ENCODE results near the gene GTF3C2.

Gene GTF3C2

GRCh38 chr2:27356382-27357181 is at the start of gene GTF3C2:
TSS of gene GTF3C2 (minus strand) at chr2:27356764. CDS start at chr2:27343554, 13,210 bp downstream.
- peak; percentile 88 to 98 (median 95) for DNase-seq
- intact Hi-C loops (cut with DNase I), result loop anchor here (2.0 kb wide), 3 partner anchors 14 to 72 kb away; partner anchors contain the start of genes EIF2B4, MPV17, NRBP1 and SNX17

- no peak for DNase-seq
- intact Hi-C loops (cut with DNase I), result no loop called here
Observed at GRCh38 chr2:27400348-27401135, 44.0 kb upstream of the GTF3C2 start.

GRCh38 chr2:27398962-27399361 is 42.4 kb upstream of the GTF3C2 start:
- intact Hi-C loops (cut with DNase I), result no loop called here
- DNase-seq, result no peak

- DNase-seq, result no peak
- intact Hi-C loops (cut with DNase I), result no loop called here
Observed at GRCh38 chr2:27393225-27393624, 36.7 kb upstream of the GTF3C2 start.

- DNase-seq, result no peak
- intact Hi-C loops (cut with DNase I), result no loop called here
Observed at GRCh38 chr2:27390822-27391679, 34.5 kb upstream of the GTF3C2 start.

- intact Hi-C loops (cut with DNase I), result no loop called here
- no peak for DNase-seq
Observed at GRCh38 chr2:27381577-27382181, 25.1 kb upstream of the GTF3C2 start.

GRCh38 chr2:27380626-27381545 is 24.3 kb upstream of the GTF3C2 start, which contains the start of gene ZNF513:
TSS of gene ZNF513 (minus strand) at chr2:27380734. CDS start at chr2:27380526, 208 bp downstream.
- intact Hi-C loops (cut with DNase I), result loop anchor here (1.0 kb wide), 2 partner anchors 11 to 28 kb away; partner anchors contain the start of genes EIF2B4, PPM1G and SNX17
- DNase-seq, result peak; percentile 95 to 99 (median 98)

- intact Hi-C loops (cut with DNase I), result loop anchor here (1.0 kb wide), 2 partner anchors 10 to 29 kb away; partner anchors contain the start of genes EIF2B4, PPM1G and SNX17
- DNase-seq, result peak in 41 of 42 donors; percentile 39 to 89 (median 74)
Observed at GRCh38 chr2:27379836-27380625, 23.5 kb upstream of the GTF3C2 start.

GRCh38 chr2:27379383-27379835 is 22.8 kb upstream of the GTF3C2 start:
- DNase-seq, result no peak
- intact Hi-C loops (cut with DNase I), result no loop called here

- intact Hi-C loops (cut with DNase I), result no loop called here
- no peak for DNase-seq
Observed at GRCh38 chr2:27378809-27379290, 22.3 kb upstream of the GTF3C2 start.

- DNase-seq, result peak in 25 of 42 donors; percentile 7 to 59 (median 34)
- intact Hi-C loops (cut with DNase I), result no loop called here
Observed at GRCh38 chr2:27378096-27378808, 21.7 kb upstream of the GTF3C2 start.

- intact Hi-C loops (cut with DNase I), result no loop called here
- peak in 2 of 42 donors; percentile 5 to 51 for DNase-seq
Observed at GRCh38 chr2:27377618-27378095, 21.1 kb upstream of the GTF3C2 start.

- no peak for DNase-seq
- intact Hi-C loops (cut with DNase I), result no loop called here
Observed at GRCh38 chr2:27376866-27377617, 20.5 kb upstream of the GTF3C2 start.

GRCh38 chr2:27376151-27376865 is 19.7 kb upstream of the GTF3C2 start:
- DNase-seq, result no peak
- intact Hi-C loops (cut with DNase I), result no loop called here

All from head of caudate nucleus (tissue), 42 donors.